ENCODE data around the gene KLK3.
"Not testable (repeated sequence)": the region's sequence is repeated elsewhere in the genome, so short reads cannot be mapped to it uniquely, and the experiment has no call there.

KLK3 gene

DNA sequence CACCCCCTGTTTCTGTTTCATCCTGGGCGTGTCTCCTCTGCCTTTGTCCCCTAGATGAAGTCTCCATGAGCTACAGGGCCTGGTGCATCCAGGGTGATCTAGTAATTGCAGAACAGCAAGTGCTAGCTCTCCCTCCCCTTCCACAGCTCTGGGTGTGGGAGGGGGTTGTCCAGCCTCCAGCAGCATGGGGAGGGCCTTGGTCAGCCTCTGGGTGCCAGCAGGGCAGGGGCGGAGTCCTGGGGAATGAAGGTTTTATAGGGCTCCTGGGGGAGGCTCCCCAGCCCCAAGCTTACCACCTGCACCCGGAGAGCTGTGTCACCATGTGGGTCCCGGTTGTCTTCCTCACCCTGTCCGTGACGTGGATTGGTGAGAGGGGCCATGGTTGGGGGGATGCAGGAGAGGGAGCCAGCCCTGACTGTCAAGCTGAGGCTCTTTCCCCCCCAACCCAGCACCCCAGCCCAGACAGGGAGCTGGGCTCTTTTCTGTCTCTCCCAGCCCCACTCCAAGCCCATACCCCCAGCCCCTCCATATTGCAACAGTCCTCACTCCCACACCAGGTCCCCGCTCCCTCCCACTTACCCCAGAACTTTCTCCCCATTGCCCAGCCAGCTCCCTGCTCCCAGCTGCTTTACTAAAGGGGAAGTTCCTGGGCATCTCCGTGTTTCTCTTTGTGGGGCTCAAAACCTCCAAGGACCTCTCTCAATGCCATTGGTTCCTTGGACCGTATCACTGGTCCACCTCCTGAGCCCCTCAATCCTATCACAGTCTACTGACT, at the start of gene KLK3:
KLK3 (plus strand) TSS at position 280 of the 775 bp plus-strand sequence; CDS start at position 321, 41 bp downstream.
- DNase-seq, result no peak

DNA sequence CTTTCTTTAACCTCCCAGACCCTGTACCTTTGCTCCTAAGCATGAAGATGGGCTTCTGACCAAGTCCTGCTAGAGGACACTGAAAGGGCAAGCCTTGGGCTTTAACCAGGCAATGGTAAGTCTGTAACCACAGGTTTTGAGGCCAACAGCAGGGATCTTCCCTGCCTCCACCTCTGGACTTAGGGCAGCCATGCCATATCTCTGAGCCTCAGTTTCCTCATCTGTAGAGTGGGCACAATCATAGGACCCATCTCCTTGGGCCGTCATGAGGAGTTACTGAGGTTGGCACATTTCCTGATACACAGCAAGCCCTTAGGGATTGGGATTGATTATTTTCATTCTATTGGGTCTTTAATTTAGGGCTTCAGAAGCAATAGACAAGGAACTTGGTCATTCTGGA, 45.9 kb upstream of the KLK3 start:
- no peak for DNase-seq

GRCh38 chr19:50811622-50812238, 43.0 kb upstream of the KLK3 start:
- DNase-seq, result not testable (repeated sequence)

GRCh38 chr19:50812474-50812873, 42.2 kb upstream of the KLK3 start:
- DNase-seq, result no peak

DNA sequence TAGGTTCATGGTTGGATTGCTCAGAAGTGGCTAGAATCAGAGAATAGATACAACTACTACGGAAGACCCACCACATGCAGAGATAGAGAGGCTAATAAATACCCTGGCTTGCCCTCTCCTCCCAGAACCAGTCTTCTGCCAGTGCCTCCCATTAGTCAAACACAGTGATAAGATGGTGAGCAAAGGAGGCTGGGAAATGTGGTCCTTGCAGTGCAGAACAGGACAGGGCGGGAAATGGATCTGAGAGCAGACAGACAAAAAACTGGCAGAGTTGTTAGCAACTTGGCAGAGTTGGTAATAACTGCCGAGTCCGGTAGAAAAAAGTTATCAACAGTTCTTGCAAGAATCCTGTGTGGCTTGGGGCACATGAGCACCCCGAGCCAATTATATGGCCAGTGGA, 39.8 kb upstream of the KLK3 start:
- DNase-seq, result no peak

GRCh38 chr19:50815439-50815838, 39.3 kb upstream of the KLK3 start:
- DNase-seq, result no peak

GRCh38 chr19:50817941-50818858, 36.5 kb upstream of the KLK3 start:
- no peak for DNase-seq

DNA sequence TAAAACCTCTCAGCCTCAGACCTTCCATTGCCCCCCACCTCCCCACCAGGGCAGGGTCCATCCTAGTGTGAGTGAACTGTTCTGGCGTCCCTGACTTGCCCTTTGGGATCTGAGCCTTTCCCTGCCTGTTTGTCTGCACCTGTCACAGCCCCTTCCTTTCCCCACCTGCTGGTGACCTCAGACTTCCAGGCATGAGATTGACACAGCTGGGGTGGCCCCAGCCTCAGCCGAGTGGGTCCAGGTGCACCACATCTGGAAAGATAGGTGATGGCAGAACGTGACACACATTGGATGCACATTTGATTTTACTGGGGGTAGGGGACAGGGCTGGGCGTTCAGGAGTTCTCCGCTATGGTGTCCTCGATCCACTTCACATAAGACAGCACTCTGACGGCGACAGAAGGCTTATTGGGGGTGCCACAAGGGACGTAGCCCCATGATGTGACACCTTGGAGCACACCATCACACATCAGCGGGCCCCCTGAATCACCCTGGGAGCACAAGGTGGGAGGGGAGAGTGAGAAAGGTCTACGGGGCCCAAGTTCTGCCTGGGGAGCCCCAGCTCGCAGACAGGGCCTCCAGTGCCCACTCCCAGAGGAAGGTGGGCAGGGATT, 35.7 kb upstream of the KLK3 start:
- no peak for DNase-seq

DNA sequence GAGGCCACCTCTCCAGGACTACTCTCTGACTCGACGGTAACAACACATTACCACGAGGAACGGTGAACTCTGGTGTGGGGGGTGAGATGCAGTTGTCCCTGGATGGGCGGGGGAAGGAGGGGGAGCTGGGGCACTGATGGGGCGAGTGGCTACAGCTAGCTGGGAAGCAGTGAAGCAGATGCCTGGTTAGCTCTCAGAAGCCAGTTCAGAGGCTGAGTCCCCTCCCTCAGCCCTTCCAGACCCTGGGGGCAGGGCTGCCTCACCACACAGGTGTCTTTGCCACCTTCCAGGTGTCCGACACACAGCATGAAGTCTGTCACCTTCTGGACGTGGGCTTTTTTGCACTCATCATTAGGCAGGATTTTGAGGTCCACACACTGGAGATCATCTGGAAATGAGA, 35.1 kb upstream of the KLK3 start:
- DNase-seq, result no peak

DNA sequence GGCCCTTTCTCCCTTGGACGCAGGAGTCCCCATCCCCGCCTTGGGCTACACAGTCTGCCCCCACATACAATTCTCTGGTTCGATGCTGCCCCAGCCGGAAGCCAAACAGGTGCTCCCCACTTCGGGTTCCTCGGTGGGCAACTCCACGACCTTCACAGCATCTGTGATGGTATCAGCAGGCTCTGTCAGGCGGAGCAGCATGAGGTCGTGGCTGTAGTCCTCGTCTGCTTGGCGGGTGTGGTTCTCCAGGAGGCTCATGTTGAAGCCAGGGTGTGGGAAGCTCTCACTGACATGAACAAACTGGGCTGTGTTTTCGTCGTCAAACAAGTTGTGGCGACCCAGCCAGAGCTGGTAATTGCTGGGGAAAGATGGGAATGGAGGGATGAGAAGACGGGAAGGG, 34.6 kb upstream of the KLK3 start:
- no peak for DNase-seq

GRCh38 chr19:50820549-50821247, 34.0 kb upstream of the KLK3 start:
- DNase-seq, result no peak

- DNase-seq, result no peak
Measured at GRCh38 chr19:50821248-50821612, 33.5 kb upstream of the KLK3 start.

DNA sequence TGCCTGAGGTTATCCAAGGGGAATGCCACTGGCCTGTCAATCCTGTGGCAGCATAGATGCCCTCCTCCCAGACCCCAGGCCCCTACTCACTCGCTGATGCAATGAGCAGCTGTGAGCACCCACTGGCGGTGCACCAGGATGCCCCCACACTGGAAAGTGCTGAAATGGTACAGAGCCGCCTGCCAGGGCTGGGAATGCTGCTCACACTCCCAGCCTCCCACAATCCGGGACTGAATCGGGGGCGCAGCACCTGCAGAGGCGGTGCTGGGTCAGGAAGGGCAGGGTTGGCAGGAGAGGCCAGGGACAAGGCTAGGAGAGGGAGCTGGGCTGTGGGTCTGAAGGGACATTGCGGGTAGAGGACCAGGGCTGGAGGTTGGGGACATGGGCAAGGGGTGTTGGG, 33.1 kb upstream of the KLK3 start:
- DNase-seq, result no peak

DNA sequence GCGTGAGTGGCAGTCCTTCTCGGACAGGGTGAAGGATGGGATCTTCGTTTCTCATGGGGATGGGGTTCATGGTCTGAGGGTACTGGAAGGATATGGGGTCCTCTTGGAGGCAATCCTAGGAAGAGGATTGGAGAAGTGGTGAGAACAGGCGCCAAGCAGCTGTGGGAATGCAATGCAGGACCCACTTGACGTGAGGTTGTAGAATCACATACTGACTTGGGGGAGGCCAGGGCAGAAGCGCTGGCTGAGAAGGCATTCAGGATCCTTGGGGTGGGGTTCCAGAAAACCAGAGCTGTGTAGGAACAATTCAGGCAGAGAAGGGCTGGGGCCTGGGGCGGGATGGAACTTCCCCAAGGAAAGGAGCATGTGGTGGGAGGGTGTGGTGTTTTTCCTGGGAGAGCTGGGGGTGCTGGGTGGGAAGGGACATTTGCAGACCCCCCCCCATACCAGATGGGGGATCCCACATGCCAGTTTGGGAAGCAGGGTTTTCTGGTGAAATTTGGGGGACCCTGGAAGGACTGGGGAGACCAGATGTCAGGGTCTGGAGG, 32.0 kb upstream of the KLK3 start:
- no peak for DNase-seq

- DNase-seq, result no peak
Measured at GRCh38 chr19:50823389-50824042, 31.2 kb upstream of the KLK3 start, which contains the start of gene KLK1. KLK1 (minus strand) TSS chr19:50823787; CDS start chr19:50823748, 39 bp downstream.

DNA sequence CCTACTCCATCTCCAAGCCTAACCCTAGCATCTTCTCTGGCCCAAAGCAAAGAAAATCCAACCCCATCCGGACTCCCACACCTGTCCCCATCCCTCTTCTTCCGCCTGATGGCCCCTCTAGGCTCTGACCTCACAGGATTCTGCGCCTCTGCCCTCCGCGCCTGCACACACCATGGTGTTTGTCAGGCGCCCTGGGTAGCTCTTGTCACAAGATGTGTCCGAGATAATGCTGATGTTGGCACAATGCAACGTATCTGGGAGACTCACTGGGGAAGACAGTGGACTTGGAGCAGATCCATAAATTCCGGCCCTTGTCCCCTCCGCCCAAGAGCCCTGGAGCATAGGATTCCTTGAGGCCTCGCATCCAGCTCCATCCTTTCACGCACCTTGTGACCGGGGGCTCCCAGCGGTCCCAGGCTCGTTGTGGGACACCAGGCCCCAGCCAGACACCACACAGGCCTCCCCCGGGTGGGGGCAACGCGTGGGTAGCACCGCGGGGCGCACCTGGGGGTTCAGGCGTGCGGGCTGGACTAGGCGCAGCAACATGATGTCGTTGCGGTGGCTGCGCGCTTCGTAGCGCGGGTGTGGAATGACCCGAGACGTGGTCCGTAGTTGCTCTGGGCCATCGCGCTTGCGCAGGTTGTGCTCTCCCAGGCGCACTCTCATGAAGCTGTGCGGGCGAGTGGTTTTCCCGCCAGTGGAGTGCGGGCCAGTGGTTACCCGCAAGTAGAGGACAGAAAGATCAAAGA, 28.0 kb upstream of the KLK3 start:
- no peak for DNase-seq

GRCh38 chr19:50827476-50827875, 27.2 kb upstream of the KLK3 start:
- DNase-seq, result no peak

DNA sequence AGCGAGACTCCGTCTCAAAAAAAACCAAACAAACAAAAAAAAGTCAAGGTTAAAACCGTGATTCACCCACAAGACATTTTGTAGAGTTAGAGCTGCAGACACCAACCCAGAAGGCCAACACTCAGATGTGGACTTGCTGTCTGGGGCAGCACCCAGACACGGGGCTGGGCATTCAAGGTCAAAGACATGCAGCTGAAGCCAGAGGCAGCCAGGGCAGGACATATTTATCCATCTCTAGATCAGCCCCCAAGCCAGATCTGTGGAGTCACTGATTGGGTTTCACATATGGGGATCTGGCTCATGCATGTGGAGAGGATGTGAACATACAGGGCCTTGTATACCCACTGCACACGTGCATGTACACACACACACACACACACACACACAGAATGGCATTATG, 24.9 kb upstream of the KLK3 start:
- no peak for DNase-seq

GRCh38 chr19:50830266-50831025, 24.3 kb upstream of the KLK3 start:
- DNase-seq, result no peak

DNA sequence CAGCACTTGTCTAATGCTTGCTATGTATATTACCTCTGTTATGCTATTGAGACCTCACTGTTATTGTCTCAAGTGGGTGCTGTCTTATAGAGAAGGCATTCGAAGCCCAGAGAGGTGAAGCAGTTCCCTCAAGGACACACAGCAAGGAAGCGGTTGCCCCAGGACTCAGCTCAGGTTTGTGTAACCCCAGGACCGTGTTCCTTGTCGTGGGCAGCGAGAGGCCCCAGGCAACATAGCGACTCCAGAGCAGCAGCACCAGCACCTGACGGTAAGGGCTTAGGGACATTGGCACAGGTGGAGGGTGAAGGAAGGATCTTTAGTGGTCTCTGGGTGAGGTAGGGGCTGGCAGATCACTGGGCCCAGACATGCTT, 23.7 kb upstream of the KLK3 start:
- no peak for DNase-seq

Data from AML-193 (cell line).